K562 (cell line): Measurements from ENCODE around the gene PAN2. TPM values are rescaled to one million over a fixed set of nuclear protein-coding genes. Genes with fewer than 3 reads are reported as not detected.

Experiments used
- COPS2 ChIP-seq: fragments of 450-650 bp; conservative IDR thresholded peaks from 2 replicates; pipeline ENCODE4 v1.6.1; 2016; ENCODE audit warnings: mild to moderate bottlenecking, moderate library complexity
- DMBX1 ChIP-seq: fragments of 250-450 bp; sonication (Bioruptor Pico); IDR thresholded peaks from 2 replicates; pipeline ENCODE4 v1.8.0; 2022; ENCODE audit warnings: inconsistent platforms, mild to moderate bottlenecking, moderate library complexity, borderline replicate concordance
- GABPA ChIP-seq: fragments of 200-800 bp; sonication (Bioruptor generic); conservative IDR thresholded peaks from 2 replicates; pipeline ENCODE4 v1.6.1; 2016; ENCODE audit warnings: low read depth, missing genetic modification characterization, missing compliant biosample characterization
- GATAD2A ChIP-seq: fragments of 450-650 bp; IDR thresholded peaks from 2 replicates; pipeline ENCODE4 v1.6.1; 2017
- GTF2B ChIP-seq: IDR thresholded peaks from 2 replicates; pipeline ENCODE4 v1.6.1; 2011; ENCODE audit not compliant: insufficient read length; ENCODE audit errors: extremely low read depth
- HDAC8 ChIP-seq: fragments of 450-650 bp; IDR thresholded peaks from 2 replicates; pipeline ENCODE4 v1.6.1; 2016; ENCODE audit warnings: mild to moderate bottlenecking, missing genetic modification characterization, moderate library complexity, missing compliant biosample characterization
- HMG20A ChIP-seq: fragments of 450-650 bp; formaldehyde crosslinking; conservative IDR thresholded peaks from 2 replicates; pipeline ENCODE4 v1.4.0; 2020; ENCODE audit warnings: mild to moderate bottlenecking, mixed read lengths
- MBD1 ChIP-seq: fragments of 250-450 bp; sonication (Bioruptor Pico); IDR thresholded peaks from 2 replicates; pipeline ENCODE4 v1.8.0; 2022; ENCODE audit warnings: inconsistent platforms
- MECOM ChIP-seq: fragments of 250-450 bp; sonication (Bioruptor Pico); IDR thresholded peaks from 2 replicates; pipeline ENCODE4 v1.8.0; 2022; ENCODE audit warnings: inconsistent platforms
- NFIX ChIP-seq: fragments of 250-450 bp; sonication (Bioruptor Pico); IDR thresholded peaks from 2 replicates; pipeline ENCODE4 v1.4.0; 2020; ENCODE audit warnings: low read depth, mild to moderate bottlenecking, moderate library complexity
- PHB2 ChIP-seq: fragments of 450-650 bp; IDR thresholded peaks from 2 replicates; pipeline ENCODE4 v1.6.1; 2017; ENCODE audit warnings: low read depth
- PHF21A ChIP-seq: fragments of 450-650 bp; IDR thresholded peaks from 2 replicates; pipeline ENCODE4 v1.6.1; 2017; ENCODE audit warnings: low read depth, borderline replicate concordance
- POLR3G ChIP-seq: IDR thresholded peaks from 2 replicates; pipeline ENCODE4 v1.6.1; 2011; ENCODE audit not compliant: insufficient read length, insufficient replicate concordance; ENCODE audit errors: extremely low read depth
- RBBP5 ChIP-seq: fragments of 200-600 bp; sonication (generic); IDR thresholded peaks from 2 replicates; pipeline ENCODE4 v1.6.1; 2012; ENCODE audit warnings: borderline replicate concordance, mild to moderate bottlenecking, low read length, control low read depth, inconsistent platforms; ENCODE audit not compliant: insufficient read depth, poor library complexity, severe bottlenecking
- SETDB1 ChIP-seq: IDR thresholded peaks from one replicate; pipeline ENCODE4 v1.6.1; 2012; ENCODE audit warnings: low read length, control low read depth, inconsistent platforms
- SIN3A ChIP-seq, 2 experiments: fragments of 150-350 bp in 1 of 2; IDR thresholded peaks; 2 replicates each; pipeline ENCODE4 v1.6.1; 2011 to 2016; ENCODE audit warnings: borderline replicate concordance in 2 of 2, low read depth in 2 of 2, low read length in 2 of 2, mild to moderate bottlenecking in 2 of 2, moderate library complexity in 2 of 2; ENCODE audit not compliant: control insufficient read depth in 1 of 2
- U2AF2 ChIP-seq: fragments of 200-400 bp; formaldehyde crosslinking; optimal IDR thresholded peaks from 2 replicates; pipeline ENCODE3; 2017; ENCODE audit warnings: low read depth, mild to moderate bottlenecking, low read length
- VEZF1 ChIP-seq: fragments of 200-800 bp; sonication (Bioruptor generic); IDR thresholded peaks from 2 replicates; pipeline ENCODE4 v1.6.1; 2017; ENCODE audit warnings: missing genetic modification characterization, missing compliant biosample characterization
- ZKSCAN8 ChIP-seq: fragments of 200-800 bp; sonication (Bioruptor generic); IDR thresholded peaks from 2 replicates; pipeline ENCODE4 v1.6.1; 2016; ENCODE audit warnings: missing genetic modification characterization, missing compliant biosample characterization
- ZNF134 ChIP-seq: fragments of 250-450 bp; sonication (Bioruptor Pico); conservative IDR thresholded peaks from 2 replicates; pipeline ENCODE4 v1.4.0; 2020
- ZNF395 ChIP-seq: fragments of 200-800 bp; sonication (Bioruptor generic); IDR thresholded peaks from 2 replicates; pipeline ENCODE4 v1.6.1; 2017; ENCODE audit warnings: missing genetic modification characterization, missing compliant biosample characterization
- ZNF57 ChIP-seq: fragments of 450-650 bp; formaldehyde crosslinking; IDR thresholded peaks from 2 replicates; pipeline ENCODE4 v1.4.0; 2020; ENCODE audit warnings: mild to moderate bottlenecking, moderate library complexity
- ZNF830 ChIP-seq: fragments of 250-450 bp; sonication (Bioruptor Pico); IDR thresholded peaks from 2 replicates; pipeline ENCODE4 v1.5.0; 2021; ENCODE audit warnings: mild to moderate bottlenecking
- ZZZ3 ChIP-seq: fragments of 450-650 bp; IDR thresholded peaks from 2 replicates; pipeline ENCODE4 v1.6.1; 2016; ENCODE audit warnings: antibody characterized with exemption, mild to moderate bottlenecking, moderate library complexity
- polyA plus RNA-seq, 8 experiments: library from polyadenylated mRNA; depleted of rRNA in 4 of 8; stranded (reverse) in 5 of 8; unstranded in 3 of 8; fragments of >200 nt; fragmentation: Nextera tagmentation in 2 of 8; fragmentation: Illumina TruSeq in 1 of 8; extraction: Ambion mirVana in 2 of 8; extraction: Trizol in 1 of 8; gene quantifications; 2 replicates each; pipeline versions ENCODE4 v1.2.1 to v1.2.3, GENCODE V29; 2011 to 2014; ENCODE audit warnings: inconsistent platforms in 1 of 8, missing spikeins in 1 of 8
- total RNA-seq, 7 experiments: library from RNA; depleted of rRNA in 6 of 7; stranded (reverse); fragments of >200 nt in 6 of 7; fragmentation: Illumina TruSeq in 2 of 7; extraction: Trizol in 2 of 7; gene quantifications; 2 replicates each; pipeline versions ENCODE4 v1.2.1 to v1.2.3, GENCODE V29; 2011 to 2021; ENCODE audit warnings: low replicate concordance in 1 of 7

PAN2 gene
- total and polyA plus RNA-seq, 9 of the 15 experiments (the other 6 are each of a cell fraction or from before 2014, with no cell fraction given) = 15.0 to 66.1 (median 25.9) TPM

- no peak for TF ChIP-seq GTF2B
- no peak for TF ChIP-seq COPS2
- no peak for TF ChIP-seq GATAD2A
- no peak for TF ChIP-seq ZZZ3
- no peak for TF ChIP-seq SETDB1
- TF ChIP-seq MBD1 (CRISPR knock-in tag) = no peak
- peak; percentile 95 for TF ChIP-seq ZNF134 (CRISPR knock-in tag)
- TF ChIP-seq PHB2 = no peak; the same call in 1 of the 2 replicates
- no peak for TF ChIP-seq HDAC8 (tag)
- no peak for TF ChIP-seq NFIX (CRISPR knock-in tag)
- no peak for TF ChIP-seq U2AF2
- TF ChIP-seq ZNF395 (CRISPR knock-in tag) = no peak
- TF ChIP-seq GABPA (tag) = no peak
- TF ChIP-seq VEZF1 (CRISPR knock-in tag) = no peak
- TF ChIP-seq RBBP5 = no peak
- TF ChIP-seq ZNF57 (CRISPR knock-in tag) = no peak
- no peak for TF ChIP-seq HMG20A
- no peak for TF ChIP-seq ZNF830 (CRISPR knock-in tag)
- no peak; a peak in 1 of 4 replicates for TF ChIP-seq SIN3A (IDR thresholded peaks at IDR 0.05; ENCODE audit: borderline replicate concordance in 2 of 2, control insufficient read depth in 1 of 2, low read depth in 2 of 2, low read length in 2 of 2)
- no peak for TF ChIP-seq PHF21A
- TF ChIP-seq DMBX1 (CRISPR knock-in tag) = no peak
- no peak for TF ChIP-seq POLR3G
- TF ChIP-seq MECOM (CRISPR knock-in tag) = no peak
- no peak for TF ChIP-seq ZKSCAN8 (CRISPR knock-in tag)
Measured at GRCh38 chr12:56333197-56333678, 562 bp downstream of the PAN2 start (continued).
